Measurements from ENCODE around the gene ASPHD1. TPM values are rescaled to one million over a fixed set of nuclear protein-coding genes. Genes with fewer than 3 reads are reported as not detected.

The ASPHD1 gene
- under 1 TPM in 1 of 4 donors, not detected in 3; 0.33 TPM for total RNA-seq

GRCh38 chr16:29900102-29900887, at the start of gene ASPHD1:
ASPHD1 (plus strand) TSS chr16:29900488; CDS start chr16:29900972, 484 bp downstream.
- Histone ChIP-seq H3K27me3 (peaks cover 0 to 58% (median 22%) of the 10 kb centered on the region in 4 donors), H3K4me3 (peak within 1 kb of the TSS; percentile 59 to 68 (median 66)), H3K36me3 (no peaks in the 10 kb centered on the region), H3K4me1 (peaks cover 6 to 27% (median 18%) of the 10 kb centered on the region in 4 donors), H3K9me3 (no peaks in the 10 kb centered on the region), H3K27ac (replicated peaks in 1 of 4) (peak within 1 kb of the TSS in 1 of 4 donors; percentile 30)
- intact Hi-C loops (cut with DNase I) = no loop called here
- TF ChIP-seq POLR2A (IDR thresholded peaks at IDR 0.05; ENCODE audit: low read depth) = no peak
- TF ChIP-seq EP300 (IDR thresholded peaks at IDR 0.05) = no peak
- TF ChIP-seq, protein P1, sequence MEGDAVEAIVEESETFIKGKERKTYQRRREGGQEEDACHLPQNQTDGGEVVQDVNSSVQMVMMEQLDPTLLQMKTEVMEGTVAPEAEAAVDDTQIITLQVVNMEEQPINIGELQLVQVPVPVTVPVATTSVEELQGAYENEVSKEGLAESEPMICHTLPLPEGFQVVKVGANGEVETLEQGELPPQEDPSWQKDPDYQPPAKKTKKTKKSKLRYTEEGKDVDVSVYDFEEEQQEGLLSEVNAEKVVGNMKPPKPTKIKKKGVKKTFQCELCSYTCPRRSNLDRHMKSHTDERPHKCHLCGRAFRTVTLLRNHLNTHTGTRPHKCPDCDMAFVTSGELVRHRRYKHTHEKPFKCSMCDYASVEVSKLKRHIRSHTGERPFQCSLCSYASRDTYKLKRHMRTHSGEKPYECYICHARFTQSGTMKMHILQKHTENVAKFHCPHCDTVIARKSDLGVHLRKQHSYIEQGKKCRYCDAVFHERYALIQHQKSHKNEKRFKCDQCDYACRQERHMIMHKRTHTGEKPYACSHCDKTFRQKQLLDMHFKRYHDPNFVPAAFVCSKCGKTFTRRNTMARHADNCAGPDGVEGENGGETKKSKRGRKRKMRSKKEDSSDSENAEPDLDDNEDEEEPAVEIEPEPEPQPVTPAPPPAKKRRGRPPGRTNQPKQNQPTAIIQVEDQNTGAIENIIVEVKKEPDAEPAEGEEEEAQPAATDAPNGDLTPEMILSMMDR (IDR thresholded peaks at IDR 0.05) = no peak
- TF ChIP-seq POLR2AphosphoS5 (IDR thresholded peaks at IDR 0.05) = no peak
- under 1% methylated on average over 23 of the region's 67 CpGs for WGBS
- DNase-seq (ENCODE audit: extremely low spot score) = no peak

- no peaks in the 10 kb centered on the region for H3K9me3 ChIP-seq
- no peak overlapping the region for H3K4me3 ChIP-seq
- H3K36me3 ChIP-seq = peaks cover 17 to 26% (median 24%) of the 10 kb centered on the region in 4 donors
- no peaks in the 10 kb centered on the region for H3K27me3 ChIP-seq
- H3K4me1 ChIP-seq = peaks cover 0 to 29% (median 16%) of the 10 kb centered on the region in 4 donors
- H3K27ac ChIP-seq (replicated peaks in 1 of 4) = no peak overlapping the region
- TF ChIP-seq POLR2AphosphoS5 (IDR thresholded peaks at IDR 0.05) (no peak), EP300 (IDR thresholded peaks at IDR 0.05) (no peak), POLR2A (IDR thresholded peaks at IDR 0.05; ENCODE audit: low read depth) (no peak)
- TF ChIP-seq, protein P1 (IDR thresholded peaks at IDR 0.05) = no peak
- WGBS = 88% methylated on average over 3 of the region's 3 CpGs
- DNase-seq (ENCODE audit: extremely low spot score) = no peak
- intact Hi-C loops (cut with DNase I) = no loop called here
These were observed 49.3 kb upstream of the ASPHD1 start for GRCh38 chr16:29850998-29851397.

DNA sequence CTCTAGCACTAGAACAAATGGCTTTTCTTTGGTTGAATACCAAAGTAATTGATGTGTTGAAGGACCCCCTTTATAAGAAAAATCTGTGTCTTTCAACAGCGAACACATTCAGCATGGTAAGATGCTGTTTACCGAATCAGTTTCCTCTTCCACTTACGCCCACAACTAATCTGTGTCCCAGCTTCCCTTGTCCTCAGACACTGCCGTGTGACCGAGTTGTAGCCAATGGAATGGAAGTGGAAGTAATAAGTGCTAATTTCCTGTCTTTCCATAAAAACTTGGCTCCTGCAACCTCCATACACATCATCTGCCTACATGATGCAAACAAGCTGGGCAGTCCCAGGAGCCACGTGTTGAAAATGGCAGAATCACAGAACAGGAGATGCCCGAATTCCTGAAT, 47.6 kb upstream of the ASPHD1 start:
- intact Hi-C loops (cut with DNase I) = no loop called here
- 58% methylated on average over 7 of the region's 7 CpGs for WGBS
- TF ChIP-seq EP300 (IDR thresholded peaks at IDR 0.05) (no peak), POLR2AphosphoS5 (IDR thresholded peaks at IDR 0.05) (peak; percentile 55), POLR2A (IDR thresholded peaks at IDR 0.05; ENCODE audit: low read depth) (no peak)
- TF ChIP-seq, protein P1 (IDR thresholded peaks at IDR 0.05) = no peak
- Histone ChIP-seq H3K4me3 (no peak overlapping the region), H3K4me1 (peaks cover 0 to 27% (median 19%) of the 10 kb centered on the region in 4 donors), H3K27ac (replicated peaks in 1 of 4) (peak overlapping the region in 2 of 4 donors; percentile 11 to 60), H3K9me3 (no peaks in the 10 kb centered on the region), H3K36me3 (peaks cover 2 to 10% (median 8%) of the 10 kb centered on the region in 4 donors), H3K27me3 (no peaks in the 10 kb centered on the region)
- DNase-seq (ENCODE audit: extremely low spot score) = no peak

- no peak for DNase-seq (ENCODE audit: extremely low spot score)
- intact Hi-C loops (cut with DNase I) = no loop called here
- H3K27me3 ChIP-seq = no peaks in the 10 kb centered on the region
- no peak overlapping the region for H3K27ac ChIP-seq (replicated peaks in 1 of 4)
- TF ChIP-seq POLR2AphosphoS5 (IDR thresholded peaks at IDR 0.05) = no peak
- no peak for TF ChIP-seq EP300 (IDR thresholded peaks at IDR 0.05)
- H3K9me3 ChIP-seq = no peaks in the 10 kb centered on the region
- peaks cover 0 to 14% (median 9%) of the 10 kb centered on the region in 4 donors for H3K4me1 ChIP-seq
- H3K36me3 ChIP-seq = peaks cover 10 to 19% (median 14%) of the 10 kb centered on the region in 4 donors
- no peak overlapping the region for H3K4me3 ChIP-seq
- 87% methylated on average over 5 of the region's 5 CpGs for WGBS
These were observed 45.7 kb upstream of the ASPHD1 start for GRCh38 chr16:29854520-29855100.

DNA sequence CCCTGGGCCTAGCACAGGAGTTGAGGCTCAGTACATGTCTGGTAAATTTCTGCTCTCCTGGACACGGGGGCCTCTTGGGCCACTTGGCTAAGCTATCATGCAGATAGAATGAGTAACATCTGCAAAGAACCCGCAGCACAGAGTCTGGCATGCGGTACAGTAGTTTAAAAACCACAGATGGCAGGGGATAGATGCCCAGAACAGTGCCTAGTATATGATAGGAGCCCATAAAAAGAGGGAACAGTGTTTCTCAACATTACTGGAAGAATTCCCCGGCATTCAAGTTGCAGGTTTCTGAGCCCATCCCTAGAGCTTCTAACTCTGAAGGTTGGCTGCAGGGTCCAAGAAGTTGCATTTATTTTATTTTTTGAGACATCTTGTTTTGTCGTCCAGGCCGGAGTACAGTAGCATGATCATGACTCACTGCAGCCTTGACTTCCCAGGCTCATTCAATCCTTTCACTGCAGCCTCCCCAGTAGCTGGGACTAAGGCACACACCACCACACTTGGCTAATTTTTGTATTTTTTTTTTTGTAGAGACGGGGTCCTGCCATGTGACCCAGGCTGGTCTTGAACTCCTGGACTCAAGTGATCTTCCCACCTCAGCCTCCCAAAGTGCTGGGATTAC, 43.0 kb upstream of the ASPHD1 start:
- Histone ChIP-seq H3K4me3 (no peak overlapping the region), H3K27ac (replicated peaks in 1 of 4) (no peak overlapping the region), H3K36me3 (peaks cover 19 to 37% (median 31%) of the 10 kb centered on the region in 4 donors), H3K9me3 (no peaks in the 10 kb centered on the region), H3K27me3 (no peaks in the 10 kb centered on the region), H3K4me1 (peaks cover 16 to 23% (median 21%) of the 10 kb centered on the region in 4 donors)
- no peak for DNase-seq (ENCODE audit: extremely low spot score)
- TF ChIP-seq POLR2AphosphoS5 (IDR thresholded peaks at IDR 0.05) = no peak
- 69% methylated on average over 7 of the region's 7 CpGs for WGBS
- intact Hi-C loops (cut with DNase I) = no loop called here
